SJSA1 (cell line): ENCODE results near the gene POLR2J3. TPM values are rescaled to one million over a fixed set of nuclear protein-coding genes. Genes with fewer than 3 reads are reported as not detected.
"Not testable (repeated sequence)": the region's sequence is repeated elsewhere in the genome, so short reads cannot be mapped to it uniquely, and the experiment has no call there.

Experiments used
- DNase-seq, 2 experiments: peaks; one replicate each; pipeline ENCODE4 v3.0.0-alpha.2; 2015 to 2020; ENCODE audit warnings: low spot score in 2 of 2, low read depth in 1 of 2
- H3K27ac ChIP-seq: fragments of 250-450 bp; sonication (Bioruptor Pico); 2 replicates; pipeline ENCODE4 v1.5.1; 2020; ENCODE audit warnings: mild to moderate bottlenecking, moderate library complexity
- H3K27me3 ChIP-seq: fragments of 250-450 bp; sonication (Bioruptor Pico); replicated peaks from 2 replicates; pipeline ENCODE4 v1.5.1; 2020; ENCODE audit warnings: mild to moderate bottlenecking, moderate library complexity
- H3K36me3 ChIP-seq: fragments of 250-450 bp; sonication (Bioruptor Pico); 2 replicates; pipeline ENCODE4 v1.5.1; 2020; ENCODE audit warnings: mild to moderate bottlenecking
- H3K4me1 ChIP-seq: fragments of 250-450 bp; sonication (Bioruptor Pico); replicated peaks from 2 replicates; pipeline ENCODE4 v1.6.1; 2021; ENCODE audit warnings: mild to moderate bottlenecking
- H3K4me3 ChIP-seq: fragments of 250-450 bp; sonication (Bioruptor Pico); 2 replicates; pipeline ENCODE4 v1.5.1; 2020; ENCODE audit warnings: mild to moderate bottlenecking
- H3K9me3 ChIP-seq: fragments of 250-450 bp; sonication (Bioruptor Pico); replicated peaks from 2 replicates; pipeline ENCODE4 v1.5.1; 2020; ENCODE audit warnings: mild to moderate bottlenecking
- total RNA-seq: library from RNA; depleted of rRNA; stranded (reverse); fragments of >200 nt; shearing (Covaris generic); gene quantifications from 2 replicates; pipeline ENCODE4 v1.2.3, GENCODE V29; 2014

The POLR2J3 gene
- total RNA-seq, 1 experiment from 2014 or later: 15.7 TPM

DNA sequence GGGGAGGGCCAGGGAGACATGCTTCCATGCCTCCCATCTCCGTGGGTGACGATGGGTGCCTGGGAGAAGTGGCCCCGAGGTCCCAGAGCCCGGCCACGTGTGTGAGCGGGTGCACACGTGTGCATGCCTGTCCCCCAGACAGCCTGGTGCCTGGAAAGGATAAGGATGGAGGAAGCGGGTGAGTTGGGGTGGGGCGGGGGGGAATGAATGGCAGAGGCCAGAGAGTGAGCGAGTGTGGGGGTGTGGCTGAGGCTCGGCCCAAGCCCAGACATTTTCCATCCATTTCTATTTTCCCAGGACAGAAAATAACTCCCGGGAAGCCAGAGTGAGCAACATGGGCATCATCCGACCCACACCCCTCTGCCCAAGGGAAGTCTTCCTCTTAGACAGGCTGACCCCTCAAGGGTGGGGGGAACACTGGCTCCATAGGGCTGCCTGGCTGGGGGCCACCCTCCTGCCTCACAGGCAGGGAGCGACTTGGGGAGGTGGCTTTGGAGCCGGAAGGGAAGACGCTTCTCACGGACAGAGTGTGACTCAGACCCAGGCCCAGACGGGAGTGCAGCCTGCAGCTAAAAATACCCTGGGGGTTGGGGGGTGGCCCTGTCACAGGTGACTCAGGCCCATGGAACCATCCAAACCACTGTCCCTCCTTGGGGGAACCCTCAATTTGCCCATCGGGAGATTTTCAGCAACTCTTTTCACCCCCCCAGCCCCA lies 32.2 kb upstream of the POLR2J3 start:
- not testable (repeated sequence) for H3K9me3 ChIP-seq, H3K4me3 ChIP-seq, DNase-seq, H3K4me1 ChIP-seq, H3K27me3 ChIP-seq, H3K27ac ChIP-seq, H3K36me3 ChIP-seq

DNA sequence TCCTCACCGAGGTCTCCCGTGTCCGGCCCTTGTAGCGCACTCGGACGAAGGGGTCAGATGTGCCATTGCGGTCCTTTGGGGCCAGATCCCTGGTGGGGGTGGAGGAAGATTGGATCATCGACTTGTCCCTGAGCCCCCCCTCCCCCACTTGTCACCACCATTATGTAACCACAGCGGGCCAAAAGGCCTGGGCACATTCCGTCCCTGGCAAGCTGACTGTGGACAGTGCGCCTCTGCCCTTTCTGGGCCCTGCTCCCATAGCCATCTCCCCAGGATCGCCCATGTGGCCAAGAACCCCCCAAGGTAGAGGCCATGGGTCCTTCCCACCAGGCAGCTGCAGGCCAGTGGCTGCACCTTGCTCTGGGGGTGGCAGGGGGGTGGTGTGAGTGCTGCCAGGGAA lies 29.9 kb upstream of the POLR2J3 start:
- not testable (repeated sequence) for H3K4me3 ChIP-seq, H3K4me1 ChIP-seq, H3K27ac ChIP-seq, H3K36me3 ChIP-seq, H3K27me3 ChIP-seq, DNase-seq, H3K9me3 ChIP-seq

DNA sequence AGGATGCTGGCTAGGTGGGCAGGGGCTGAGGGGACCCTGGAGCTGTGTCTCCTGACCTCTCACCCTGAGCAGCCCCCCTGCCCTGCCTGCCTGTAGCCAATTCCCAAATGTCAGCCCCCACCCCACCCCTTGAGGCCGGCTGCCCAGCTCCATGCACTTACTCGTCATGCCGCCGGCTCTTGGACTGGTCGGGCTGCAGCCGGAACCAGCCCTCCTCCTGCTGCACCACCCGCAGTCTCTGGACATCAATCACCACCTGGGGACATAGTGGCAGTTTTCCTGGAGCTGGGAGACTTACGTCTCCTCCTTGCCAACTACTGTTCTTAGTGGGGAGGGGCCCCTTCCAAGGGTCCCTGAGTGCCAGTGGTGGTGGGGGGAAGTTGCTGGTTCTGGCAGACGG lies 27.3 kb upstream of the POLR2J3 start:
- not testable (repeated sequence) for H3K4me1 ChIP-seq, H3K27ac ChIP-seq, H3K4me3 ChIP-seq, H3K36me3 ChIP-seq, H3K27me3 ChIP-seq, H3K9me3 ChIP-seq, DNase-seq

DNA sequence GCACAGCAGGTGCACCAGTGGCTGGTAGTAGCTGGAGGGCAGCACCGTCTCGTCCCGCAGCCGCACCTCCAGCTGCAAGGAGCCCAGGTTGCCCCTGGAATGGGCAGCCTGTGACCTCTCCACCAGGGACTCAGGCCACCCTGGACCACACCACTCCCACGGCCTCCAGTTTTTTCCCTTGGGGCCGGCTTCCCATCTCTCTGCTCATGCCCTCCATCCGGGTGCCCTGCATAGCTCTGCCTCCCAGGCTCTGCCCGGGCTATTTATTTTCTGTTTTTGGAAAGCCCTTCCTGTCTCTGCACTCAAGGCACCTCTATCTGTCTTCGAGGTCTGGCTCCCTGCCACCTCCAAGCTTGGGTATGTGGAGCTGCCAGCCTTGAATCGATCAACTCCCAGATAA lies 23.7 kb upstream of the POLR2J3 start:
- H3K27me3 ChIP-seq: not testable (repeated sequence)
- DNase-seq: peak in 1 of 2 experiments; percentile 35

DNA sequence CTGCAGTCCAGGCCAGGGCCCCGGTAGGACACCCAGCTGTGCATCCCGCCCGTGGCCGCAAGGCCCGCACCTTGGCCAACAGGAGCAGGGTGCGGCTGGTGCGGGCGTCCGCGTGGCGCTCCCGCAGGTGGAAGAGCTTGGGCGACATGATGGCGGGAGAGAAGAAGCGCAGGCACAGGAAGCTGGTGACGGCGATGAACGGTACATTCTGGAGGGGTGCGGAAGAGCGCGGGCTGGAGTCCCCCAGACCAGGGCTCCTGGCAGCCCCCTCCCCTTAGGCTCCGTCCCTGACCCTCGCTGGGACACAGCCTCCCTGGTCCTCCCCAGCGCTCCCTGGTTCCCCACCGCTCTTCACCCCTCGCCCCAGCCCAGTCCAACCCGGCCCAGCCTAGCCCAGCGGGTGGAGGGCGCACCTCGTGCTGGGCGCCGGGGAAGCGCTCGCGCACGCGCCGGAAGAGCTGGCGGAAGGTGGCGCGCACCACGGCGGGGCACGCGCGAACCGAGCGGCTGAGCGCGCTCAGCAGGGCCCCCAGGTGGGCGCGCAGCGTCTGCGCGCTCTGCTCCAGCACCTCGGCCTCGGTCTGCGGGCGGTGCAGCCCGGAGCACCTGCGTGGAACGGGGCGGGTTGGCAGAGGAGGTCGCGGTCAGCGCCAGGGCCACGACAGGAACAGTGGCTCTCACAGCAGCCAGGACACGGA lies 21.4 kb upstream of the POLR2J3 start:
- H3K4me1 ChIP-seq, DNase-seq: not testable (repeated sequence)

More for the DNA sequence above, 23.7 kb upstream of the POLR2J3 start:
- H3K4me3 ChIP-seq, H3K36me3 ChIP-seq, H3K27ac ChIP-seq, H3K4me1 ChIP-seq, H3K9me3 ChIP-seq: not testable (repeated sequence)

DNA sequence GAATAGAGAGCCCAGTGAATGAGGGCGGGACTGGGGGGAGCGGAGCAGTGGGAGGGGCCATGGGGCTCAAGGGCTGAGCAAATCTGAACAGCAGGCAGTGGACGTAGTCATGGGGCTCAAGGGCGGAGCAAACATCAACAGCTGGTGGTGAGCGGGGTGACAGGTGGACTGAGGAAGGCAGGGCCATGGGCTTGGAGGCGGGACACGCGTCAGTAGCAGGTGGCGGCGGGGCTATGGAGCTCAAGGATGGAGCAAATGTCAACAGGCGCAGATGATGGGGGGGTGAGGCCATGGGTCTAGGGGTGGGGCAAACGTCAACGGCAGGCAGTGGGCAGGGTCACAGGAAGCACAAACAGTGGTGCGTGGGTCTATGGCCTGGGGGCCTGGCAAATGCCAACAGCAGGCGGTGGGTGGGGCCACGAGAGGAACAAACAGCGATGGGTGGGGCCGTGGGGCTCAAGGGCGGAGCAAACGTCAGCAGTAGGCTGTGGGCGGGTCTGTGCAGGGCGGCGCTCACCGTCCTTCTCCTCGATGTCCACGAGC lies 20.2 kb upstream of the POLR2J3 start:
- H3K27me3 ChIP-seq, H3K4me3 ChIP-seq, H3K36me3 ChIP-seq, H3K27ac ChIP-seq, H3K9me3 ChIP-seq, H3K4me1 ChIP-seq: not testable (repeated sequence)
- peak in 1 of 2 experiments; percentile 21 for DNase-seq

More for the DNA sequence above, 21.4 kb upstream of the POLR2J3 start:
- H3K36me3 ChIP-seq, H3K27me3 ChIP-seq, H3K27ac ChIP-seq, H3K4me3 ChIP-seq, H3K9me3 ChIP-seq: not testable (repeated sequence)

DNA sequence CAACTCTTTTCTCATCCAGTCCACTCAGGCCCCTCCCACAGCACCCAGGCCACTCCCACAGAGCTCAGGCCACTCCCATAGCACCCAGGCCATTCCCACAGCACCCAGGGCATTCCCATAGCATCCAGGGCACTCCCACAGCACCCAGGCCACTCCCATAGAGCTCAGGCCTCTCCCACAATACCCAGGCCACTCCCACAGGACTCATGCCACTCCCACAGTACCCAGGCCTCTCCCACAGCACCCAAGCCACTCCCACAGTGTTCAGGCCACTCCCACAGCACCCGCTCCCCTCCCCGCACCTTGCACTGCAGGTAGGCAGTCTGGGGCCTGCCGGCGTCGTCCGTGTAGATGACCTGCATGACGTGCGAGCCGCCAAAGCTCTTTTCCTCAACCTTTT lies 17.5 kb upstream of the POLR2J3 start:
- not testable (repeated sequence) for H3K4me3 ChIP-seq, DNase-seq, H3K9me3 ChIP-seq, H3K27me3 ChIP-seq, H3K36me3 ChIP-seq, H3K27ac ChIP-seq, H3K4me1 ChIP-seq

DNA sequence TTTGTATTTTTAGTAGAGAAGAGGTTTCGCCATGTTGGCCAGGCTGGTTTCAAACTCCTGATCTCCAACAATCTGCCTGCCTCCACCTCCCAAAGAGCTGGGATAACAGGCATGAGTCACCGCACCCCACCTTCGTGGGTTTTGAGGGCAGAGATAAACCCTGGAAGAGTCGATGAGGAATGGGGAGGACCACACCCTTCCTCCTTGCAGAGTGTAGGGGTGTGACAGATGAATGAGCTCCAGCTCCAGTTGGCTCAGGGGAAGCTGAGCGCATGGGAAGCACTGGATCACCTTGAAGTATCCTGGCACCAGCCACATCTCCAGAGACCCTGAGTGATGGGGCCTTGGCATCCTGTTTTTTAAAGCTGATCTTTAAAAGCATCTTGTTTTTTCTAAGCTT lies 11.1 kb upstream of the POLR2J3 start:
- not testable (repeated sequence) for H3K36me3 ChIP-seq, DNase-seq, H3K9me3 ChIP-seq, H3K27me3 ChIP-seq, H3K4me1 ChIP-seq, H3K27ac ChIP-seq, H3K4me3 ChIP-seq

DNA sequence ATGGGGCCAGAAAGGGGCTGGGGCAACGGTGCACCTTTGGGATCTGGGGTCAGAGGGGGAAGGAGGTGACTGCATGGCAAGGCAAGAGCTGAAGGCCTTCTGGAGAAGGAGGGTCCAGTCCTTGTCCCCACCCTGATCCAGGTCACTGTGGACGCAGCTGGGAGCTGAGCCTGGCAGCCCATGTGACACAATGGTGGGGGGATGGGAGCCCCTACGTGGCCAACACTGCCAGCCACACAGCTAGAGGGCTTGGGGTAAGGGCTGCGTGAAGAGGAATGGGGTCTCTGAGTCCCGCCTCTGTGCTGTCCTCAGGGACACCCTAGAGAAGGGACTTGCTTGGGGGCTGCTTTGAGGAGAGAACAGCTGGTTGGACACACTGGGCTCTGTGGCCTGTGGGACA lies 9.3 kb upstream of the POLR2J3 start:
- H3K27me3 ChIP-seq: not testable (repeated sequence)

DNA sequence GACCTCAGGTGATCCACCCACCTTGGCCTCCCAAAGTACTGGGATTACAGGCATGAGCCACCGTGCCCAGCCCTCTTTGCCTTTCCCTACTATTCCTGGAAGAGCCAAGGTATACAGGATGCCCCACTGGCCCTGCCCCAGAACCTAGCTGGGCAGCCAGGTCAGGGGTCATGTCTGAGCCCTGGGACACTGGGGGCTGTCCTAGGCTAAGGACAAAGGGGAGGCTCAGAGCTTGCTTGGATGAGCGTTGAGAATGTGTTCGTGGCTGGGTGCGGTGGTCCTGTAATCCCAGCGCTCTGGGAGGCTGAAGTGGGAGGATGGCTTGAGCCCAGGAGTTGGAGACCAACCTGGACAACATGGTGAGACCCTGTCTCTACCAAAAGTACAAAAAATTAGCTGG lies 6.1 kb upstream of the POLR2J3 start:
- H3K36me3 ChIP-seq, H3K4me1 ChIP-seq, H3K27me3 ChIP-seq, H3K9me3 ChIP-seq, H3K4me3 ChIP-seq, H3K27ac ChIP-seq: not testable (repeated sequence)
- DNase-seq: peak in 1 of 2 experiments; percentile 40

More for the DNA sequence above, 9.3 kb upstream of the POLR2J3 start:
- not testable (repeated sequence) for DNase-seq, H3K27ac ChIP-seq, H3K4me3 ChIP-seq, H3K36me3 ChIP-seq, H3K9me3 ChIP-seq, H3K4me1 ChIP-seq

DNA sequence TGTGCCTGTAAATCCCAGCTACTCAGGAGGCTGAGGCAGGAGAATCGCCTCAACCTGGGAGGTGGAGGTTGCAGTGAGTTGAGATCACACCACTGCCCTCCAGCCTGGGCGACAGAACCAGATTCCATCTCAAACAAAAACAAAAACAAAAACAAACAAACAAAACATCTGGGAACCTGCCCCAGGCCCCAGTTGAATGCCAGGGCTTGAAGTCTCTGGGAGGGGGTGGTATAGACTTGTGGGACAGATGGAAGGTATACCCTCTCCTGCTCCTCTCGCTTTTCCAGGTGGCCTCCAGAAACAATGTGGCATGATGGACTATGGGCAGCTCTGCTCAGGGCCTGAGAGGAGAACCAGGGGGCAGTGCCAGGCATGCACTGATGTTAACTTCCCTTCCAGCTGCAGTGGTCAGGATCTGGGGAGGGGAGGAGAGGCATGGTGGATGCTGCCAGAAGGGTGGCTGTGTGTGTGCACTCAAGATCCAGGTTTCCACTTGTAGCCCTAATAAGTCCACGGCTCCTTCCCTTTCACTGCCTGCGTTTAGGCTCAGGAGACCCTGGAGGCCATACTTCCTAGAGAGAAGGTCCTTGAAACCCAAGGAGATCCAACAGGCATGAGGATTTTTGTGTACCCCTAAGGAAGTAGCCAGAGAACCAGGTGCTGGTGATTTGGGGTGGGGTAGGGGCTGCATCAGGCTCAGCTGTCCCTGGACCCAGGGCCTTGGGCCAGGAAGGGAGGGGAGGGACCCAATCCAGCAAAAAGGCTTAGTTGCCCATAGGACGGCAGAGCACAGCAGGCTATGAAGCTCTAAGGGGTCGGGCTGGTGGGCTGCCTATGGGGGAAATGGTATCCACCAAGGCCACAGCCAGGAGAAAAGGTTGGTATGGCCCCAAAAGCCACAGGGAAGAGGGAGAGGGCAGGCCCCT lies 5.2 kb upstream of the POLR2J3 start:
- not testable (repeated sequence) for H3K9me3 ChIP-seq, H3K36me3 ChIP-seq
- DNase-seq: peak in 1 of 2 experiments; percentile 39

DNA sequence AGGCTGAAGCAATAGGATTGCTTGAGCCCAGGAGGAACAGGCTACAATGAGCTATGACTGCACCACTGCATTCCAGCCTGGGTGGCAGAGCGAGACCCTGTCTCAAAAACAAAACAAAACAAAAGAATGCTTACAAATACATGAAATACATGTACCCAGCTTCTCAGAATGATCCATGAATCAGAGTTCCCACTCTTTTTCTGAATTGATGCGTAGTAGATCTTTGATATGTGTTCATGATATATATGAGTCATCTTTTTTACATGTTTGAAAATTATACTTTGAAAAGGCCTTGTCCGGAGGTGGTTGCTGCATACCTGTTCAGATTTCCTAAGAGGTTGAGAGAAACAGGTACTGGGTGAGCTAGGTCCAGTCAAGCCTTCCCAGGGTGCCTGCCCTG lies 4.0 kb upstream of the POLR2J3 start:
- not testable (repeated sequence) for H3K36me3 ChIP-seq, H3K9me3 ChIP-seq, H3K4me3 ChIP-seq, H3K27ac ChIP-seq, H3K27me3 ChIP-seq, DNase-seq, H3K4me1 ChIP-seq

More for the DNA sequence above, 5.2 kb upstream of the POLR2J3 start:
- H3K4me1 ChIP-seq, H3K27me3 ChIP-seq, H3K4me3 ChIP-seq, H3K27ac ChIP-seq: not testable (repeated sequence)

DNA sequence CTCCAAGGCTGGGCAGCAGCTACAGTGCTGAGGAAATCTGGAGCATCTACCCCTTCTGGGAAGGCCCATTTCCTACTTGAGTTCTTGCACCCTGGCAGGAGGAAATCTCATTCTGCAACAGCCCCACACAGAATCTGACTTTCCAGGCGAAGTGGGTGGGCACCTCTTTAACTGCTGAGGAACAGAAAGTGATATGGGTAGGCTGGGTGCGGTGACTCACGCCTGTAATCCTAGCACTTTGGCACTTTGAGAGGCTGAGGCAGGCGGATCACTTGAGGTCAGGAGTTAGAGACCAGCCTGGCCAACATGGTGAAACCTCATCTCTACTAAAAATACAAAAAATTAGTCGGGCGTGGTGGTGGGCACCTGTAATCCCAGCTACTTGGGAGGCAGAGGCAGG lies 2.2 kb upstream of the POLR2J3 start:
- not testable (repeated sequence) for DNase-seq, H3K4me3 ChIP-seq, H3K27me3 ChIP-seq, H3K4me1 ChIP-seq, H3K36me3 ChIP-seq, H3K9me3 ChIP-seq, H3K27ac ChIP-seq

DNA sequence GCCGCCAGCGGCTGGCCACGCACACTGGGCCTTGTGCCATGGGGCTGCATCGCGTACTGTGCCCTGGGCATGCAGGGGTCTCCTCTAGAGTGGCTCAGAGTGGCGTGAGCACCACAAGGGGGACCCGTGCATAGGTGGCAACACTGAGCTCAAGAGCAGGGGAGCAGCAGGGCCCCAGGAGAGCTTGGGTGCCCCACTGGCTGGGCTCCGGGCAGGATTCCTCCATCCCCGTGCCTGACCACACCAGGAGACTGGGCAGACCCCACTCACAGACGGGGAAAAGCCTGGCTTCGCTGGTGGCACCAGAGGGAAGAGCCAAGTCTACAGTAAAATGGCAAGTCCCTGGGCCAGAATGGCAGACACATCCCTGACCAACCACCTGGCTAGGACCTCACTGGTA lies 3.8 kb downstream of the POLR2J3 start:
- not testable (repeated sequence) for H3K9me3 ChIP-seq, H3K27me3 ChIP-seq, H3K4me3 ChIP-seq, H3K4me1 ChIP-seq, H3K36me3 ChIP-seq, H3K27ac ChIP-seq
- peak in 1 of 2 experiments; percentile 37 for DNase-seq
